Gastroesophageal sphincter (tissue), 4 donors: ENCODE results near the gene C1orf167. TPM values are rescaled to one million over a fixed set of nuclear protein-coding genes. Genes with fewer than 3 reads are reported as not detected.

Experiments used
- ATAC-seq: fragments of 150-250 bp; one replicate; pipeline ENCODE4 v1.9.1; 2016; ENCODE audit warnings: mild to moderate bottlenecking, moderate library complexity
- H3K27ac ChIP-seq, 4 donors: fragments of 200-600 bp; sonication (generic) in 3 of 4; 1 replicate in 3 of 4; 2 replicates in 1 of 4; pipeline ENCODE4 v1.5.1; 2016 to 2019
- H3K27me3 ChIP-seq: fragments of 200-600 bp; sonication (generic); one replicate; pipeline ENCODE4 v1.5.1; 2019
- H3K36me3 ChIP-seq, 2 donors: fragments of 200-600 bp; sonication (generic); one replicate each; pipeline ENCODE4 v1.5.1; 2019; ENCODE audit warnings: control low read depth in 1 of 2
- H3K4me1 ChIP-seq, 3 donors: fragments of 200-600 bp; sonication (generic); 1 replicate in 2 of 3; 2 replicates in 1 of 3; pipeline ENCODE4 v1.5.1; 2016 to 2019; ENCODE audit warnings: control low read depth in 2 of 3
- H3K4me3 ChIP-seq, 2 donors: fragments of 200-600 bp; sonication (generic); one replicate each; pipeline ENCODE4 v1.5.1; 2019; ENCODE audit warnings: mild to moderate bottlenecking in 1 of 2, moderate library complexity in 1 of 2
- H3K9me3 ChIP-seq, 3 donors: fragments of 200-600 bp; sonication (generic); one replicate each; pipeline ENCODE4 v1.5.1; 2017 to 2019; ENCODE audit warnings: control low read depth in 2 of 3
- EP300 ChIP-seq: sonication (generic); formaldehyde crosslinking; IDR thresholded peaks from one replicate; pipeline ENCODE4 v1.6.1; 2017; ENCODE audit warnings: antibody characterized with exemption, mild to moderate bottlenecking
- POLR2A ChIP-seq, 2 donors: fragments of 450-650 bp; IDR thresholded peaks; one replicate each; pipeline ENCODE4 v1.6.1; 2017; ENCODE audit warnings: antibody characterized with exemption in 2 of 2, mild to moderate bottlenecking in 2 of 2, moderate library complexity in 1 of 2
- POLR2AphosphoS5 ChIP-seq: sonication (generic); formaldehyde crosslinking; IDR thresholded peaks from one replicate; pipeline ENCODE4 v1.6.1; 2017; ENCODE audit warnings: antibody characterized with exemption
- WGBS, 2 donors: methylation state at CpG; one replicate each; pipeline ENCODE4 v1.1.5; 2018; ENCODE audit warnings: low coverage in 1 of 2; 5-methylcytosine and 5-hydroxymethylcytosine counted together
- total RNA-seq, 4 donors: library from RNA; depleted of rRNA; stranded (reverse); fragments of >200 nt; gene quantifications; one replicate each; pipeline ENCODE4 v1.1.0, GENCODE V29; 2016
- TF ChIP-seq, protein P1 (sequence below), 4 experiments: fragments of 200-600 bp in 2 of 4; fragments of 450-650 bp in 2 of 4; sonication (generic) in 1 of 4; IDR thresholded peaks; one replicate each; pipeline ENCODE4 v1.5.1; 2017 to 2019; ENCODE audit warnings: antibody characterized with exemption in 4 of 4, mild to moderate bottlenecking in 2 of 4, moderate library complexity in 2 of 4

Gene C1orf167
- total RNA-seq, 4 donors from 2014 or later: 0.35 to 1.4 (median 0.75) TPM

- H3K36me3 ChIP-seq: no peaks in the 10 kb centered on the region
Observed at GRCh38 chr1:11777658-11778322, 15.8 kb downstream of the C1orf167 start.

GRCh38 chr1:11778336-11778735 lies 16.3 kb downstream of the C1orf167 start:
- Histone ChIP-seq H3K9me3 (no peaks in the 10 kb centered on the region), H3K27ac (no peak overlapping the region), H3K27me3 (no peaks in the 10 kb centered on the region), H3K4me1 (no peaks in the 10 kb centered on the region), H3K36me3 (no peaks in the 10 kb centered on the region), H3K4me3 (no peak overlapping the region)
- 100% methylated on average over 1 of the region's 9 CpGs; no CpG with 5 or more reads in 1 of the 2 donors for WGBS, 2 donors
- ATAC-seq: no peak
- TF ChIP-seq POLR2AphosphoS5: no peak
- TF ChIP-seq EP300: no peak
- TF ChIP-seq, protein P1, sequence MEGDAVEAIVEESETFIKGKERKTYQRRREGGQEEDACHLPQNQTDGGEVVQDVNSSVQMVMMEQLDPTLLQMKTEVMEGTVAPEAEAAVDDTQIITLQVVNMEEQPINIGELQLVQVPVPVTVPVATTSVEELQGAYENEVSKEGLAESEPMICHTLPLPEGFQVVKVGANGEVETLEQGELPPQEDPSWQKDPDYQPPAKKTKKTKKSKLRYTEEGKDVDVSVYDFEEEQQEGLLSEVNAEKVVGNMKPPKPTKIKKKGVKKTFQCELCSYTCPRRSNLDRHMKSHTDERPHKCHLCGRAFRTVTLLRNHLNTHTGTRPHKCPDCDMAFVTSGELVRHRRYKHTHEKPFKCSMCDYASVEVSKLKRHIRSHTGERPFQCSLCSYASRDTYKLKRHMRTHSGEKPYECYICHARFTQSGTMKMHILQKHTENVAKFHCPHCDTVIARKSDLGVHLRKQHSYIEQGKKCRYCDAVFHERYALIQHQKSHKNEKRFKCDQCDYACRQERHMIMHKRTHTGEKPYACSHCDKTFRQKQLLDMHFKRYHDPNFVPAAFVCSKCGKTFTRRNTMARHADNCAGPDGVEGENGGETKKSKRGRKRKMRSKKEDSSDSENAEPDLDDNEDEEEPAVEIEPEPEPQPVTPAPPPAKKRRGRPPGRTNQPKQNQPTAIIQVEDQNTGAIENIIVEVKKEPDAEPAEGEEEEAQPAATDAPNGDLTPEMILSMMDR (IDR thresholded peaks at IDR 0.05): no peak
- TF ChIP-seq POLR2A (IDR thresholded peaks at IDR 0.05): no peak

More at GRCh38 chr1:11777658-11778322, 15.8 kb downstream of the C1orf167 start:
- Histone ChIP-seq H3K27me3 (no peaks in the 10 kb centered on the region), H3K27ac (no peak overlapping the region), H3K4me1 (no peaks in the 10 kb centered on the region), H3K9me3 (no peaks in the 10 kb centered on the region), H3K4me3 (no peak overlapping the region)
- WGBS, 2 donors: no CpG with 5 or more reads among the region's 8 CpGs
- TF ChIP-seq, protein P1 (IDR thresholded peaks at IDR 0.05): no peak
- TF ChIP-seq POLR2A (IDR thresholded peaks at IDR 0.05) (no peak), EP300 (no peak), POLR2AphosphoS5 (no peak)
- no peak for ATAC-seq

- no peak for TF ChIP-seq POLR2AphosphoS5
- TF ChIP-seq EP300: no peak
- TF ChIP-seq, protein P1 (IDR thresholded peaks at IDR 0.05): no peak
- TF ChIP-seq POLR2A (IDR thresholded peaks at IDR 0.05): no peak
- no peaks in the 10 kb centered on the region for H3K27me3 ChIP-seq
- H3K4me1 ChIP-seq: no peaks in the 10 kb centered on the region
- ATAC-seq: no peak
- H3K36me3 ChIP-seq: no peaks in the 10 kb centered on the region
- no peaks in the 10 kb centered on the region for H3K9me3 ChIP-seq
- WGBS, 2 donors: 100% methylated on average over 2 to 3 of the region's 15 CpGs
- H3K4me3 ChIP-seq: no peak overlapping the region
- H3K27ac ChIP-seq: no peak overlapping the region
Observed at GRCh38 chr1:11778844-11779623, 17.0 kb downstream of the C1orf167 start.

GRCh38 chr1:11779715-11780379 lies 17.9 kb downstream of the C1orf167 start:
- no peak for TF ChIP-seq POLR2AphosphoS5
- TF ChIP-seq, protein P1 (IDR thresholded peaks at IDR 0.05): no peak
- no peak for TF ChIP-seq EP300
- TF ChIP-seq POLR2A (IDR thresholded peaks at IDR 0.05): no peak
- H3K27me3 ChIP-seq: no peaks in the 10 kb centered on the region
- H3K4me1 ChIP-seq: peaks cover 0 to 6% (median 4%) of the 10 kb centered on the region in 3 donors
- no peak overlapping the region for H3K27ac ChIP-seq
- peak; percentile 13 for ATAC-seq
- H3K36me3 ChIP-seq: no peaks in the 10 kb centered on the region
- H3K9me3 ChIP-seq: no peaks in the 10 kb centered on the region
- WGBS, 2 donors: 87 to 100% methylated on average over 1 to 3 of the region's 13 CpGs
- no peak overlapping the region for H3K4me3 ChIP-seq
